Panc1 (cell line): ENCODE results near the gene BLM.

Experiments used
- CTCF ChIP-seq: fragments of 450-650 bp; IDR thresholded peaks from 2 replicates; pipeline ENCODE4 v1.5.1; 2017; ENCODE audit warnings: mild to moderate bottlenecking
- POLR2AphosphoS5 ChIP-seq: IDR thresholded peaks from 2 replicates; pipeline ENCODE4 v1.6.1; 2012; ENCODE audit warnings: mild to moderate bottlenecking, low read depth, low read length, moderate library complexity
- SIN3A ChIP-seq: IDR thresholded peaks from 2 replicates; pipeline ENCODE4 v1.6.1; 2012; ENCODE audit warnings: low read depth, mild to moderate bottlenecking, low read length, moderate library complexity, borderline replicate concordance; ENCODE audit not compliant: insufficient read depth

- TF ChIP-seq CTCF (no peak), POLR2AphosphoS5 (no peak), SIN3A (no peak)
These were observed 33.0 kb downstream of the BLM start for GRCh38 chr15:90750186-90750585.
